Natural killer cell (primary cell): ENCODE results near the gene ZFR. TPM values are rescaled to one million over a fixed set of nuclear protein-coding genes. Genes with fewer than 3 reads are reported as not detected.

Experiments
- ATAC-seq, 3 donors: fragments of 150-1000 bp in 2 of 3; fragments of 200-7000 bp in 1 of 3; cut with Tn5 transposase; 1 replicate in 1 of 3; 2 replicates in 2 of 3; pipeline ENCODE4 v1.10.0; 2021; ENCODE audit warnings: mild to moderate bottlenecking in 2 of 3, moderate library complexity in 2 of 3
- DNase-seq, 2 donors: peaks; one replicate each; pipeline versions ENCODE4 v3.0.0 to v3.0.0-alpha.2; 2013 to 2021; ENCODE audit warnings: mixed read lengths in 1 of 2
- H3K27ac ChIP-seq: one replicate; pipeline ENCODE4 v1.5.1; 2013; ENCODE audit warnings: mild to moderate bottlenecking, low read length
- H3K27me3 ChIP-seq: one replicate; pipeline ENCODE4 v1.6.1; 2013; ENCODE audit warnings: low read length; ENCODE audit not compliant: control insufficient read depth, insufficient read depth
- H3K36me3 ChIP-seq: one replicate; pipeline ENCODE4 v1.6.1; 2013; ENCODE audit warnings: low read length; ENCODE audit not compliant: control insufficient read depth, insufficient read depth
- H3K4me1 ChIP-seq: one replicate; pipeline ENCODE4 v1.6.1; 2013; ENCODE audit warnings: low read length; ENCODE audit not compliant: control insufficient read depth, insufficient read depth
- H3K4me3 ChIP-seq: one replicate; pipeline ENCODE4 v1.5.1; 2013; ENCODE audit warnings: low read length
- H3K9me3 ChIP-seq: one replicate; pipeline ENCODE4 v1.6.1; 2013; ENCODE audit warnings: low read length; ENCODE audit not compliant: control insufficient read depth, insufficient read depth
- H3K27ac Mint-ChIP-seq, 2 donors: one replicate each; pipeline ENCODE4 v1.8.0; 2022; ENCODE audit warnings: mild to moderate bottlenecking in 2 of 2, mixed read lengths in 2 of 2, moderate library complexity in 1 of 2
- H3K27me3 Mint-ChIP-seq, 2 donors: one replicate each; pipeline ENCODE4 v1.8.0; 2022; ENCODE audit warnings: low read depth in 2 of 2, mixed read lengths in 2 of 2
- H3K36me3 Mint-ChIP-seq: one replicate; pipeline ENCODE4 v1.8.0; 2022; ENCODE audit warnings: mixed read lengths
- H3K4me1 Mint-ChIP-seq, 2 donors: one replicate each; pipeline ENCODE4 v1.8.0; 2022; ENCODE audit warnings: mixed read lengths in 2 of 2
- H3K4me3 Mint-ChIP-seq: one replicate; pipeline ENCODE4 v1.8.0; 2022; ENCODE audit warnings: mild to moderate bottlenecking, moderate library complexity, mixed read lengths
- H3K9me3 Mint-ChIP-seq, 2 donors: one replicate each; pipeline ENCODE4 v1.8.0; 2022; ENCODE audit warnings: mixed read lengths in 2 of 2
- WGBS: methylation state at CpG from one replicate; pipeline ENCODE4 v1.1.7; 2013; ENCODE audit warnings: missing lambda C conversion rate; ENCODE audit not compliant: insufficient coverage; 5-methylcytosine and 5-hydroxymethylcytosine counted together
- intact Hi-C: fragments of 100-400 bp; cut with micrococcal nuclease; formaldehyde crosslinking; loops from one replicate; pipeline ENCODE4 v1.14.2; 2022
- total RNA-seq, 4 donors: library from RNA; stranded (reverse); fragments of 120-200 nt in 1 of 4; gene quantifications; one replicate each; pipeline versions ENCODE4 v1.2.3 to v1.2.4, GENCODE V29; 2013 to 2022
- TF ChIP-seq, protein P1 (sequence below): fragments of 200-600 bp; IDR thresholded peaks from one replicate; pipeline ENCODE4 v1.8.0; 2022; ENCODE audit warnings: antibody characterized with exemption

The ZFR gene
- total RNA-seq, 3 donors from 2014 or later (not counting 1 experiment from before 2014, with no cell fraction given) = 62.7 to 70.8 (median 62.7) TPM

DNA sequence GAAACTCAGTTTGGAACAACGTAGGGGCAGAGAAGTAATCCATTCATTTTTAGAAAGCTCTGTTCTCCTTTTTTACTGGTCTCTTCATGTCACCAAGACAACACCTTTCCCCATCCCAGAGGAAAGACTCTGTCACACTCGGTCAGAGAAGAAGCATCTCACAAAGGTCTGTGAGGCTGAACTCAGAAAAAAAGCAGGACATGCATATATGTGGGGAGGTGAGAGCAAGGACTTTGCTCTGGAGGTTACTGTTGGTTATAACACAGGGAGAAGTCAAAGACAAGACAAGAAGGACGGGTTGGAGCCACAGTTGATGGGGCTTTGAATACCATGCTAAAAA, 112.6 kb downstream of the ZFR start:
- no peak for ATAC-seq
- Histone ChIP-seq H3K27ac (no peak overlapping the region), H3K4me3 (no peak overlapping the region), H3K4me1 (no peaks in the 10 kb centered on the region), H3K36me3 (no peaks in the 10 kb centered on the region), H3K27me3 (no peaks in the 10 kb centered on the region), H3K9me3 (no peaks in the 10 kb centered on the region)
- TF ChIP-seq, protein P1, sequence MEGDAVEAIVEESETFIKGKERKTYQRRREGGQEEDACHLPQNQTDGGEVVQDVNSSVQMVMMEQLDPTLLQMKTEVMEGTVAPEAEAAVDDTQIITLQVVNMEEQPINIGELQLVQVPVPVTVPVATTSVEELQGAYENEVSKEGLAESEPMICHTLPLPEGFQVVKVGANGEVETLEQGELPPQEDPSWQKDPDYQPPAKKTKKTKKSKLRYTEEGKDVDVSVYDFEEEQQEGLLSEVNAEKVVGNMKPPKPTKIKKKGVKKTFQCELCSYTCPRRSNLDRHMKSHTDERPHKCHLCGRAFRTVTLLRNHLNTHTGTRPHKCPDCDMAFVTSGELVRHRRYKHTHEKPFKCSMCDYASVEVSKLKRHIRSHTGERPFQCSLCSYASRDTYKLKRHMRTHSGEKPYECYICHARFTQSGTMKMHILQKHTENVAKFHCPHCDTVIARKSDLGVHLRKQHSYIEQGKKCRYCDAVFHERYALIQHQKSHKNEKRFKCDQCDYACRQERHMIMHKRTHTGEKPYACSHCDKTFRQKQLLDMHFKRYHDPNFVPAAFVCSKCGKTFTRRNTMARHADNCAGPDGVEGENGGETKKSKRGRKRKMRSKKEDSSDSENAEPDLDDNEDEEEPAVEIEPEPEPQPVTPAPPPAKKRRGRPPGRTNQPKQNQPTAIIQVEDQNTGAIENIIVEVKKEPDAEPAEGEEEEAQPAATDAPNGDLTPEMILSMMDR = no peak
- H3K36me3 Mint-ChIP-seq = no peaks in the 10 kb centered on the region
- no peaks in the 10 kb centered on the region for H3K9me3 Mint-ChIP-seq
- H3K27me3 Mint-ChIP-seq = no peaks in the 10 kb centered on the region
- DNase-seq = no peak
- 67% methylated on average over 3 of the region's 3 CpGs for WGBS
- intact Hi-C loops = no loop called here
- no peak overlapping the region for H3K4me3 Mint-ChIP-seq
- H3K27ac Mint-ChIP-seq = no peak overlapping the region
- H3K4me1 Mint-ChIP-seq = peaks cover 0 to 4% of the 10 kb centered on the region in 2 donors

DNA sequence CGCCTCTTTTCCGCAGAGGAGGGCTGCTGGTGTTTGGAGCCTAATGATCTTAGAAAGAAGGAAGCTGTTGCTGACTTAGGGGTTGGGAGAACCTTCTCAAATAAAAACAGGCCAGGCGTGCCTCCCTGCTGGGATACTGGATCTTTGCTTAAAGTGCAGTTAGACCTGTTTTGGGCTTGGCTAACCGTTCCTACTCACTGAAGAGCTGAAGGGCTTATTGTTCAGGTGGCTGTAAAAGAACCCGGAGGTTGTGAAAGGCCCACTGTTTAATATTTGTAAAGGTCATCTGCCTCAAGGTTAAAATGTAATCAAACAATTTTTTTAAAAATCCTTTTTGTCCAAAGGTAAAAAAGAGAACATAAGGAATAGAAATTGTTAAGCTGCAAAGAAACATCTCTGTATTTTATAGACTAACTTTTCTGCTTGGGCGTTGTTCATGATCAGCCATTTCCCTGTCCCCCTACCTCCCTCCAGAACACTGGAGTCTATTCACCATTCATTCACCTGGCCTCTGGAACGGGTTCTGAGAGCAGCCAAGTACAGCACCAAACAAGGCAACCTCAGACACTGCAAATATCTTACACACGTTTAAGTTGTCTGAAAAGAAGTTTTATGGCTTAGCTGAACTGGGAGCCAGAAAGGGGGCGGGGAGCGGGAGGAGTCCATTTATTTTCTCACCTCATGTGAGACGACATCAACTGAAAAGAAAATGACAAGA, 113.2 kb downstream of the ZFR start:
- ATAC-seq = no peak
- 68% methylated on average over 11 of the region's 11 CpGs for WGBS
- H3K4me3 Mint-ChIP-seq = no peak overlapping the region

DNA sequence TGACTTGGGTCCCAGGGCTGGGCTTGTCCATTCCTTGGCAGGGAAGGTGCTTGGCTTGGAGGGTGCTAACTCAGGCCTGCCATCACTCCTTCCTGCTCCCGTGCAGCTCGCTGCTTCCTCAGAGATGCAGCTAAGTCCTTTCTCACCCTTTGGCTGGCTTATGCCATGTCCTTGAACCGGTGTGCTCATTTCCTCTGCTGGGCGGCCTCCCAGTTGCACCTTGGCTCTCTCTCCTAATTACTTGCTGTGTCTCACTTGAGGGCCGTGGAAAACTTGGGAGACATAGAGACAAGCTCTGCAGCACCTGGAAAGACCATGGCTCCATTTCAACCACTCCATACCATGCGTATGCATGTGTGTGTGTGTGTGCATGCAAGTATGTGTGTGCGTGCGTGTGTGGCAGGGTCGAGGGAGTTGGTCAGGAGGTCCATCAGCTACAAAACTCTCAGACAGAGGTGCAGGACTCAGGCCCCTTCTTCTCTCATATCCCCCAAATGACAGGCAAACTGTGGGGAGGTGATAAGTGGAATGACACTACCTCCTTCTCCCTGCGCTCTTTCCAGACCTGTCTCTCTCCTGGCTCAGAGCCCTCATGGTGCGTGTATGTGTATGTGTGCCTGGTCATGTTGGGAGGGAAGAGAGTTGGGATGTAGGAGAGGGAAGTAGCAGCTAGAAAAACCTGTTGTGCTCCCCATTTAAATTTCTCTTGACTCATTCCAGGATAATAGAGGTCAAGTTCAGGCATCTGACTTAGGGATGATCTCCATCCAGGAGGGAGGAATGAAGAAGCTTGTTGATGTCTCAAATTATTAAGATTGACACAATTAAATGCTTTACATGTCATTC, 114.2 kb downstream of the ZFR start:
- WGBS = 86% methylated on average over 6 of the region's 11 CpGs
- no peak overlapping the region for H3K27ac ChIP-seq
- no peak for ATAC-seq
- Mint-ChIP-seq H3K4me3 (no peak overlapping the region), H3K36me3 (no peaks in the 10 kb centered on the region), H3K27ac (no peak overlapping the region), H3K9me3 (no peaks in the 10 kb centered on the region), H3K4me1 (peaks cover 0 to 4% of the 10 kb centered on the region in 2 donors), H3K27me3 (no peaks in the 10 kb centered on the region)
- H3K4me1 ChIP-seq = no peaks in the 10 kb centered on the region
- H3K36me3 ChIP-seq = no peaks in the 10 kb centered on the region
- intact Hi-C loops = no loop called here
- TF ChIP-seq, protein P1 = no peak
- H3K9me3 ChIP-seq = no peaks in the 10 kb centered on the region
- H3K4me3 ChIP-seq = no peak overlapping the region
- no peak for DNase-seq
- H3K27me3 ChIP-seq = no peaks in the 10 kb centered on the region

More for the DNA sequence above, 113.2 kb downstream of the ZFR start:
- TF ChIP-seq, protein P1 = no peak
- Histone ChIP-seq H3K9me3 (no peaks in the 10 kb centered on the region), H3K27ac (no peak overlapping the region), H3K4me1 (no peaks in the 10 kb centered on the region), H3K27me3 (no peaks in the 10 kb centered on the region), H3K36me3 (no peaks in the 10 kb centered on the region), H3K4me3 (no peak overlapping the region)
- DNase-seq = no peak
- H3K27ac Mint-ChIP-seq = no peak overlapping the region
- intact Hi-C loops = no loop called here
- H3K9me3 Mint-ChIP-seq = no peaks in the 10 kb centered on the region
- H3K4me1 Mint-ChIP-seq = peaks cover 0 to 4% of the 10 kb centered on the region in 2 donors
- H3K27me3 Mint-ChIP-seq = no peaks in the 10 kb centered on the region
- no peaks in the 10 kb centered on the region for H3K36me3 Mint-ChIP-seq
